Transverse colon (tissue), 3 donors: ENCODE results near the gene PEAR1.

ENCODE experiments used
- CTCF ChIP-seq, 5 experiments: fragments of 200-600 bp in 3 of 5; fragments of 450-650 bp in 2 of 5; sonication (generic) in 3 of 5; IDR thresholded peaks; 1 replicate in 2 of 5; 2 replicates in 3 of 5; pipeline ENCODE4 v1.5.1; 2016 to 2017; ENCODE audit warnings: antibody characterized with exemption in 5 of 5, inconsistent platforms in 3 of 5, mild to moderate bottlenecking in 2 of 5, moderate library complexity in 1 of 5
- EP300 ChIP-seq: sonication (generic); formaldehyde crosslinking; IDR thresholded peaks from one replicate; pipeline ENCODE4 v1.6.1; 2017; ENCODE audit warnings: antibody characterized with exemption, low read depth

DNA sequence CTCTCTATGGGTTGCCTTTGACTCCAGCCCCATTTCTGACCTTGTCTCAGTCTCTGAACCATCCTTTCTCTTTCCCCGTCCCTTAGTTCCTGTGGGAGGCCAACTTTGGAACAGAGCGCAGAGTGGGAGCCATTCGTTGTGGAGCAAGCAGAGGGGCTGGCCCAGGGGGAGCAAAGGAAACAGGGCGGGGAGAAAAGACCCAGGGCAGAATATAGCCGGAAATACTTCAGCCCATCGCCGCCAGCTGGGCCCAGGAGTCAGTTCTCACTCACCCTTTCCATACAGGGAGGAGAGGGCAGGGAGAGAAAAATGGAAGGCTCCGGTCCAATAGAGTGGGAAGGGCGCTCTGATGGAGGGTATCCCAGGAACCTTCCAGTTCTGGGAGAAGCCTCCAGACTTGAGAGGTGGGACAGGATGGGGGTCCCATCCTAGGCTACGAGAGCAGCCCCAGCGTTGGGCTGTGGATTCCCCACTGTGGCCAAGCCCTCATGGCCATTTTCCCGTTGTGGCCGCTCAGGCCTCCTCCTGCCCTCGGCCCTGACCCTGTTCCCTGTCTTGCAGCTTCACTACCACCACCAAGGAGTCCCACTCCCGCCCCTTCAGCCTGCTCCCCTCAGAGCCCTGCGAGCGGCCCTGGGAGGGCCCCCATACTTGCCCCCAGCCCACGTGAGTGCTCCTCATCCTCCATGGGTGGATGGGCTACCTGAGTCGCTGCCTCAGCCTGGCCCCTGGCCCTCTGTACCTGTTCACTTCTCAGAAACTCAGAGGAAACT lies 10.9 kb downstream of the PEAR1 start:
- TF ChIP-seq EP300 (no peak), CTCF (IDR thresholded peaks at IDR 0.05) (no peak)
